ENCODE measurements around the gene SECISBP2. TPM values are rescaled to one million over a fixed set of nuclear protein-coding genes. Genes with fewer than 3 reads are reported as not detected.
"Not testable (repeated sequence)": the region's sequence is repeated elsewhere in the genome, so short reads cannot be mapped to it uniquely, and the experiment has no call there.

SECISBP2 gene
- total RNA-seq, 2 experiments from 2014 or later = 34.0 to 34.7 TPM

GRCh38 chr9:89282248-89282968 lies 35.9 kb upstream of the SECISBP2 start:
- DNase-seq; intact Hi-C loops (cut with micrococcal nuclease); H3K9me3 Mint-ChIP-seq; CTCF ChIA-PET; H3K36me3 Mint-ChIP-seq; H3K27me3 Mint-ChIP-seq; POLR2A ChIA-PET; H3K27ac Mint-ChIP-seq: not testable (repeated sequence)
- H3K4me3 Mint-ChIP-seq = peak overlapping the region; percentile 5
- peaks cover 14% of the 10 kb centered on the region for H3K4me1 Mint-ChIP-seq (ENCODE audit: low read depth)

- Mint-ChIP-seq H3K27me3 (peaks cover 2% of the 10 kb centered on the region), H3K36me3 (no peaks in the 10 kb centered on the region), H3K4me3 (no peak overlapping the region), H3K4me1 (ENCODE audit: low read depth) (peaks cover 9% of the 10 kb centered on the region), H3K27ac (no peak overlapping the region), H3K9me3 (no peaks in the 10 kb centered on the region)
- ChIA-PET CTCF (no interaction called here), POLR2A (no interaction called here)
- DNase-seq = no peak
- intact Hi-C loops (cut with micrococcal nuclease) = no loop called here
Observed at GRCh38 chr9:89284076-89284475, 34.2 kb upstream of the SECISBP2 start.

GRCh38 chr9:89291741-89292140 lies 26.6 kb upstream of the SECISBP2 start:
- H3K27ac Mint-ChIP-seq = no peak overlapping the region
- POLR2A ChIA-PET = no interaction called here
- CTCF ChIA-PET = no interaction called here
- peaks cover 2% of the 10 kb centered on the region for H3K36me3 Mint-ChIP-seq
- no peaks in the 10 kb centered on the region for H3K27me3 Mint-ChIP-seq
- DNase-seq = no peak
- no peaks in the 10 kb centered on the region for H3K4me1 Mint-ChIP-seq (ENCODE audit: low read depth)
- intact Hi-C loops (cut with micrococcal nuclease) = no loop called here
- H3K4me3 Mint-ChIP-seq = no peak overlapping the region
- H3K9me3 Mint-ChIP-seq = peaks cover 8% of the 10 kb centered on the region

GRCh38 chr9:89293014-89293413 lies 25.3 kb upstream of the SECISBP2 start:
- ChIA-PET POLR2A (no interaction called here), CTCF (no interaction called here)
- intact Hi-C loops (cut with micrococcal nuclease) = no loop called here
- no peak for DNase-seq
- Mint-ChIP-seq H3K27me3 (no peaks in the 10 kb centered on the region), H3K36me3 (peaks cover 2% of the 10 kb centered on the region), H3K9me3 (peaks cover 8% of the 10 kb centered on the region), H3K27ac (no peak overlapping the region), H3K4me3 (no peak overlapping the region), H3K4me1 (ENCODE audit: low read depth) (no peaks in the 10 kb centered on the region)

GRCh38 chr9:89295400-89295799 lies 22.9 kb upstream of the SECISBP2 start:
- no peak overlapping the region for H3K4me3 Mint-ChIP-seq
- no peaks in the 10 kb centered on the region for H3K4me1 Mint-ChIP-seq (ENCODE audit: low read depth)
- no peaks in the 10 kb centered on the region for H3K27me3 Mint-ChIP-seq
- ChIA-PET POLR2A (no interaction called here), CTCF (no interaction called here)
- H3K27ac Mint-ChIP-seq = no peak overlapping the region
- H3K9me3 Mint-ChIP-seq = peaks cover 8% of the 10 kb centered on the region
- intact Hi-C loops (cut with micrococcal nuclease) = no loop called here
- H3K36me3 Mint-ChIP-seq = peaks cover 2% of the 10 kb centered on the region
- no peak for DNase-seq

- CTCF ChIA-PET, H3K9me3 Mint-ChIP-seq, POLR2A ChIA-PET: not testable (repeated sequence)
Observed at GRCh38 chr9:89301996-89302395, 16.3 kb upstream of the SECISBP2 start.

GRCh38 chr9:89304020-89304833 lies 14.1 kb upstream of the SECISBP2 start:
- ChIA-PET CTCF (no interaction called here), POLR2A (no interaction called here)
- no peaks in the 10 kb centered on the region for H3K27me3 Mint-ChIP-seq
- H3K4me3 Mint-ChIP-seq = no peak overlapping the region
- intact Hi-C loops (cut with micrococcal nuclease) = no loop called here
- H3K36me3 Mint-ChIP-seq = peaks cover 9% of the 10 kb centered on the region
- H3K27ac Mint-ChIP-seq = no peak overlapping the region
- H3K4me1 Mint-ChIP-seq (ENCODE audit: low read depth) = peaks cover 7% of the 10 kb centered on the region
- no peak for DNase-seq
- H3K9me3 Mint-ChIP-seq = no peaks in the 10 kb centered on the region

More at GRCh38 chr9:89301996-89302395, 16.3 kb upstream of the SECISBP2 start:
- DNase-seq; H3K27ac Mint-ChIP-seq; H3K36me3 Mint-ChIP-seq; H3K27me3 Mint-ChIP-seq; intact Hi-C loops (cut with micrococcal nuclease); H3K4me1 Mint-ChIP-seq (ENCODE audit: low read depth); H3K4me3 Mint-ChIP-seq: not testable (repeated sequence)

- intact Hi-C loops (cut with micrococcal nuclease) = no loop called here
- CTCF ChIA-PET = no interaction called here
- Mint-ChIP-seq H3K4me3 (no peak overlapping the region), H3K4me1 (ENCODE audit: low read depth) (peaks cover 8% of the 10 kb centered on the region), H3K27me3 (no peaks in the 10 kb centered on the region), H3K36me3 (peaks cover 12% of the 10 kb centered on the region), H3K9me3 (no peaks in the 10 kb centered on the region), H3K27ac (no peak overlapping the region)
- no peak for DNase-seq
- POLR2A ChIA-PET = no interaction called here
Observed at GRCh38 chr9:89304834-89305188, 13.5 kb upstream of the SECISBP2 start.

GRCh38 chr9:89305868-89306267 lies 12.4 kb upstream of the SECISBP2 start:
- intact Hi-C loops (cut with micrococcal nuclease) = no loop called here
- Mint-ChIP-seq H3K27ac (no peak overlapping the region), H3K36me3 (peaks cover 19% of the 10 kb centered on the region), H3K27me3 (peaks cover 2% of the 10 kb centered on the region), H3K4me3 (no peak overlapping the region), H3K4me1 (ENCODE audit: low read depth) (peaks cover 10% of the 10 kb centered on the region), H3K9me3 (no peaks in the 10 kb centered on the region)
- ChIA-PET POLR2A (no interaction called here), CTCF (no interaction called here)
- DNase-seq = no peak

GRCh38 chr9:89309166-89309565 lies 9.1 kb upstream of the SECISBP2 start:
- H3K36me3 Mint-ChIP-seq = peaks cover 46% of the 10 kb centered on the region
- ChIA-PET CTCF (interaction anchor here (1.9 kb wide), 1 partner anchor 30 kb away, joined by 6 read pairs; no protein-coding TSS in a partner anchor), POLR2A (no interaction called here)
- H3K27ac Mint-ChIP-seq = peak overlapping the region; percentile 98
- intact Hi-C loops (cut with micrococcal nuclease) = no loop called here
- no peaks in the 10 kb centered on the region for H3K9me3 Mint-ChIP-seq
- no peak for DNase-seq
- peaks cover 28% of the 10 kb centered on the region for H3K4me1 Mint-ChIP-seq (ENCODE audit: low read depth)
- peaks cover 2% of the 10 kb centered on the region for H3K27me3 Mint-ChIP-seq
- peak overlapping the region; percentile 94 for H3K4me3 Mint-ChIP-seq

- CTCF ChIA-PET = interaction anchor here (1.9 kb wide), 1 partner anchor 31 kb away, joined by 6 read pairs; no protein-coding TSS in a partner anchor
- intact Hi-C loops (cut with micrococcal nuclease) = loop anchor here (1.0 kb wide), 1 partner anchor 8 kb away; the partner anchor contains the start of gene SECISBP2
- peak; percentile 20 for DNase-seq
- POLR2A ChIA-PET = interaction anchor here (0.6 to 1.3 kb wide), 6 partner anchors 9 to 219 kb away, joined by 3 to 4 read pairs (median 4); partner anchors contain the start of gene SECISBP2
- Mint-ChIP-seq H3K36me3 (peaks cover 52% of the 10 kb centered on the region), H3K27ac (peak overlapping the region; percentile 98), H3K4me3 (peak overlapping the region; percentile 94), H3K4me1 (ENCODE audit: low read depth) (peaks cover 35% of the 10 kb centered on the region), H3K27me3 (peaks cover 2% of the 10 kb centered on the region), H3K9me3 (no peaks in the 10 kb centered on the region)
Observed at GRCh38 chr9:89309608-89310474, 8.5 kb upstream of the SECISBP2 start.
